H1 (cell line): ENCODE data around the gene PTTG1IP2. TPM values are rescaled to one million over a fixed set of nuclear protein-coding genes. Genes with fewer than 3 reads are reported as not detected.

Source experiments
- CTCF ChIA-PET: fragments of 300-600 bp; sonication (Branson Sonifier 250); formaldehyde crosslinking; loops from one replicate; lab custom pipeline; 2021; ENCODE audit not compliant: partially characterized antibody; lab: Charles Lee
- POLR2A ChIA-PET: fragments of 300-600 bp; sonication (Branson Sonifier 250); formaldehyde crosslinking; loops from one replicate; lab custom pipeline; 2021; ENCODE audit warnings: inconsistent platforms; ENCODE audit not compliant: partially characterized antibody; lab: Charles Lee
- DNase-seq, 2 experiments: peaks; one replicate each; pipeline versions ENCODE4 v3.0.0 to v3.0.0-alpha.2; 2010 to 2022; ENCODE audit warnings: low spot score in 2 of 2, low read depth in 1 of 2, mixed read lengths in 1 of 2
- FAIRE-seq: peaks from 2 replicates; lab custom pipeline; 2011; peaks lifted over from hg19 to GRCh38; lab: Jason Lieb, UNC
- H2AFZ ChIP-seq: 2 replicates; pipeline ENCODE4 v1.8.1; 2012; ENCODE audit warnings: low read length, inconsistent platforms
- H2AK5ac ChIP-seq: 2 replicates; pipeline ENCODE4 v1.6.1; 2013; ENCODE audit warnings: low read depth, low read length
- H2BK120ac ChIP-seq: replicated peaks from 2 replicates; pipeline ENCODE3; 2013; ENCODE audit warnings: low read depth, low read length, inconsistent platforms
- H2BK12ac ChIP-seq: 2 replicates; pipeline ENCODE4 v1.6.1; 2013; ENCODE audit warnings: low read depth, low read length
- H2BK15ac ChIP-seq: 2 replicates; pipeline ENCODE4 v1.6.1; 2013; ENCODE audit warnings: low read length
- H2BK20ac ChIP-seq: 2 replicates; pipeline ENCODE4 v1.6.1; 2013; ENCODE audit warnings: low read length
- H2BK5ac ChIP-seq: 2 replicates; pipeline ENCODE4 v1.6.1; 2013; ENCODE audit warnings: low read depth, low read length
- H3K14ac ChIP-seq: 2 replicates; pipeline ENCODE4 v1.6.1; 2013; ENCODE audit warnings: inconsistent platforms; ENCODE audit not compliant: insufficient read length
- H3K18ac ChIP-seq: 2 replicates; pipeline ENCODE4 v1.6.1; 2013; ENCODE audit warnings: low read length; ENCODE audit errors: extremely low read depth
- H3K23ac ChIP-seq: 2 replicates; pipeline ENCODE4 v1.6.1; 2013; ENCODE audit warnings: inconsistent platforms; ENCODE audit not compliant: insufficient read length
- H3K23me2 ChIP-seq: 2 replicates; pipeline ENCODE4 v1.6.1; 2013; ENCODE audit warnings: low read depth, low read length
- H3K27ac ChIP-seq: 2 replicates; pipeline ENCODE4 v1.6.1; 2011; ENCODE audit warnings: low read depth, low read length, inconsistent platforms
- H3K27me3 ChIP-seq, 4 experiments: replicated peaks in 1 of 4; 1 replicate in 1 of 4; 2 replicates in 3 of 4; pipeline versions ENCODE4 v1.6.1 to v1.8.1; 2011 to 2013; ENCODE audit warnings: low read length in 3 of 4, mild to moderate bottlenecking in 3 of 4, inconsistent platforms in 2 of 4, mixed read lengths in 2 of 4, moderate library complexity in 1 of 4; ENCODE audit not compliant: control insufficient read depth in 3 of 4, insufficient read depth in 3 of 4; ENCODE audit errors: extremely low read depth in 1 of 4
- H3K36me3 ChIP-seq, 4 experiments: 2 replicates each; pipeline versions ENCODE4 v1.6.1 to v1.8.1; 2011 to 2013; ENCODE audit warnings: mild to moderate bottlenecking in 4 of 4, low read length in 3 of 4, moderate library complexity in 2 of 4, control low read depth in 1 of 4, inconsistent platforms in 1 of 4; ENCODE audit not compliant: insufficient read depth in 4 of 4, control insufficient read depth in 2 of 4
- H3K4ac ChIP-seq: replicated peaks from 2 replicates; pipeline ENCODE3; 2013; ENCODE audit warnings: low read length, low read depth, mixed read lengths, inconsistent platforms; ENCODE audit not compliant: insufficient read length
- H3K4me1 ChIP-seq, 4 experiments: replicated peaks in 1 of 4; 1 replicate in 1 of 4; 2 replicates in 3 of 4; pipeline versions ENCODE4 v1.6.1 to v1.8.1; 2011 to 2013; ENCODE audit warnings: low read length in 3 of 4, inconsistent platforms in 2 of 4, mixed read lengths in 1 of 4; ENCODE audit not compliant: insufficient read depth in 4 of 4, control insufficient read depth in 3 of 4
- H3K4me2 ChIP-seq, 2 experiments: 2 replicates each; pipeline versions ENCODE4 v1.6.1 to v1.8.1; 2011 to 2013; ENCODE audit warnings: low read depth in 2 of 2, low read length in 2 of 2, control low read depth in 1 of 2, inconsistent platforms in 1 of 2, mild to moderate bottlenecking in 1 of 2; ENCODE audit not compliant: insufficient read depth in 1 of 2
- H3K4me3 ChIP-seq, 4 experiments: fragments of 200-600, 300-600 bp in 1 of 4; sonication (generic), shearing (Covaris generic), sonication (Bioruptor Twin) in 1 of 4; 2 replicates each; pipeline versions ENCODE4 v1.5.1 to v1.8.1; 2011 to 2016; ENCODE audit warnings: low read length in 4 of 4, low read depth in 3 of 4, control low read depth in 2 of 4, inconsistent platforms in 2 of 4, mild to moderate bottlenecking in 2 of 4, mixed read lengths in 1 of 4, moderate library complexity in 1 of 4; ENCODE audit not compliant: insufficient read depth in 2 of 4; ENCODE audit errors: extremely low read depth in 1 of 4
- H3K56ac ChIP-seq: replicated peaks from 2 replicates; pipeline ENCODE3; 2013; ENCODE audit warnings: low read depth, mild to moderate bottlenecking, mixed read lengths, low read length, inconsistent platforms; ENCODE audit not compliant: insufficient read length
- H3K79me1 ChIP-seq: 2 replicates; pipeline ENCODE4 v1.6.1; 2013; ENCODE audit warnings: low read depth, low read length, control low read depth
- H3K79me2 ChIP-seq, 2 experiments: 2 replicates each; pipeline versions ENCODE4 v1.6.1 to v1.8.1; 2012 to 2013; ENCODE audit warnings: low read length in 2 of 2, mild to moderate bottlenecking in 2 of 2, inconsistent platforms in 1 of 2; ENCODE audit not compliant: insufficient read depth in 2 of 2, control insufficient read depth in 1 of 2
- H3K9ac ChIP-seq, 4 experiments: replicated peaks in 1 of 4; 1 replicate in 1 of 4; 2 replicates in 3 of 4; pipeline versions ENCODE4 v1.6.1 to v1.8.1; 2011 to 2013; ENCODE audit warnings: low read depth in 3 of 4, low read length in 3 of 4, control low read depth in 2 of 4, mild to moderate bottlenecking in 2 of 4, moderate library complexity in 2 of 4, inconsistent platforms in 1 of 4; ENCODE audit errors: extremely low read depth in 1 of 4
- H3K9me3 ChIP-seq, 2 experiments: 2 replicates each; pipeline versions ENCODE4 v1.6.1 to v1.8.1; 2012 to 2013; ENCODE audit warnings: mild to moderate bottlenecking in 2 of 2, moderate library complexity in 2 of 2, control low read depth in 1 of 2, inconsistent platforms in 1 of 2, low read depth in 1 of 2, low read length in 1 of 2, mixed read lengths in 1 of 2; ENCODE audit not compliant: insufficient read depth in 2 of 2
- H4K20me1 ChIP-seq, 2 experiments: replicated peaks in 1 of 2; 2 replicates each; pipeline versions ENCODE3 to v1.8.1; 2011 to 2013; ENCODE audit warnings: inconsistent platforms in 2 of 2, low read length in 2 of 2, mild to moderate bottlenecking in 1 of 2; ENCODE audit not compliant: insufficient read depth in 2 of 2, control insufficient read depth in 1 of 2
- H4K5ac ChIP-seq: 2 replicates; pipeline ENCODE4 v1.6.1; 2013; ENCODE audit warnings: low read length, low read depth, mixed read lengths, inconsistent platforms; ENCODE audit not compliant: insufficient read length
- H4K8ac ChIP-seq: 2 replicates; pipeline ENCODE4 v1.8.0; 2013; ENCODE audit warnings: mild to moderate bottlenecking, moderate library complexity, low read length, inconsistent platforms; ENCODE audit not compliant: insufficient read depth; ENCODE audit errors: extremely low read depth
- H4K91ac ChIP-seq: replicated peaks from 2 replicates; pipeline ENCODE3; 2013; ENCODE audit warnings: low read length, mixed read lengths, inconsistent platforms; ENCODE audit not compliant: insufficient read length
- RAD21 ChIP-seq, 2 experiments: IDR thresholded peaks in 1 of 2; conservative IDR thresholded peaks in 1 of 2; 2 replicates each; pipeline ENCODE4 v1.6.1; 2011; ENCODE audit warnings: low read depth in 2 of 2, low read length in 2 of 2, improper control_type of control experiment in 1 of 2, inconsistent platforms in 1 of 2, mild to moderate bottlenecking in 1 of 2, moderate library complexity in 1 of 2
- YY1 ChIP-seq: IDR thresholded peaks from 2 replicates; pipeline ENCODE4 v1.6.1; 2011; ENCODE audit warnings: low read depth, mild to moderate bottlenecking, low read length
- WGBS, 2 experiments: shearing (Covaris generic) in 1 of 2; methylation state at CpG; one replicate each; pipeline versions ENCODE4 v1.1.6 to v1.1.7; 2013 to 2015; ENCODE audit warnings: low lambda C conversion rate in 2 of 2, mixed read lengths in 2 of 2, inconsistent platforms in 1 of 2, low coverage in 1 of 2, missing lambda C conversion rate in 1 of 2; ENCODE audit not compliant: insufficient replicate concordance in 2 of 2, insufficient coverage in 1 of 2, insufficient read length in 1 of 2; ENCODE audit errors: extremely low coverage in 1 of 2, missing lambda C conversion rate in 1 of 2; 5-methylcytosine and 5-hydroxymethylcytosine counted together
- polyA plus RNA-seq, 7 experiments: library from polyadenylated mRNA; depleted of rRNA in 3 of 7; stranded (reverse) in 5 of 7; unstranded in 2 of 7; fragments of >200 nt in 5 of 7; fragments of 200-250 nt in 2 of 7; gene quantifications; 1 replicate in 5 of 7; 2 replicates in 1 of 7; 4 replicates in 1 of 7; pipeline versions ENCODE4 v1.2.1 to v1.2.3, GENCODE V29; 2011 to 2013; ENCODE audit warnings: missing spikeins in 2 of 7, mixed read lengths in 2 of 7
- total RNA-seq: library from RNA; stranded (reverse); fragmentation: NEBNext Ultra II Directional; extraction: Animal tissue kit (Norgen Biotek cat#: 25700); gene quantifications from 2 replicates; pipeline ENCODE4 v1.2.1, GENCODE V29; 2021
- TF ChIP-seq, protein P1 (sequence below), 3 experiments: IDR thresholded peaks; 1 replicate in 2 of 3; 2 replicates in 1 of 3; pipeline versions ENCODE4 v1.5.1 to v1.6.1; 2011; ENCODE audit warnings: low read length in 3 of 3, mild to moderate bottlenecking in 3 of 3, inconsistent platforms in 2 of 3, low read depth in 1 of 3, moderate library complexity in 1 of 3; ENCODE audit not compliant: insufficient read depth in 1 of 3; ENCODE audit errors: control extremely low read depth in 1 of 3

PTTG1IP2 gene
- total and polyA plus RNA-seq, 2 of the 8 experiments (the other 6 are each of a cell fraction or from before 2014, with no cell fraction given): not detected

DNA sequence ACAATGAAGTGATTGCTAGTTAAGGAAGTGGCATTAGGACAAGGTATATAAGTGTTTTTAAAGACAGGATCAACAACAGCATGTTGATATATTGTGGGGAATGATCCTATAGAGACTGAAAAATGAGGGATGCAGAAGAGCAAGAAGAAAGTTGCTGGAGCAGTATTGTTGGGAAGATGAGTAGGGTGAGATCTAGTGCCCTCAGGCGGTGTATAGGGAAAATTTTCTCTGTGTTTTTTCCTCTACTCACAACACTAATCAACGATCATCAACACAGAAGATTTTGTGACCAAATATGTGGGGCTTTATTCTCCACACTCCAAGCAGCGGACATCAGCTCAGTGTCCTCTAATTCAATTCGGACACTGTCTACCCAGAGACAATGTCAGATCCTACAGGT lies 9.6 kb upstream of the PTTG1IP2 start:
- H3K4me2 ChIP-seq: no peak overlapping the region
- no peaks in the 10 kb centered on the region for H3K23me2 ChIP-seq
- H2BK120ac ChIP-seq: no peak overlapping the region
- no peak overlapping the region for H2AK5ac ChIP-seq
- H3K9ac ChIP-seq: no peak overlapping the region
- no peaks in the 10 kb centered on the region for H4K20me1 ChIP-seq
- 69% methylated on average over 4 of the region's 4 CpGs; no CpG with 5 or more reads in 1 of the 2 experiments for WGBS, 2 experiments
- DNase-seq: no peak
- no peaks in the 10 kb centered on the region for H3K36me3 ChIP-seq
- no peak for FAIRE-seq
- H3K27ac ChIP-seq: no peak overlapping the region
- H4K5ac ChIP-seq: no peak overlapping the region
- no peak overlapping the region for H3K4me3 ChIP-seq
- H2BK12ac ChIP-seq: no peak overlapping the region
- H3K18ac ChIP-seq: no peak overlapping the region
- peaks cover 8 to 9% of the 10 kb centered on the region in 2 experiments for H3K9me3 ChIP-seq
- H2BK20ac ChIP-seq: no peak overlapping the region
- ChIA-PET CTCF (interaction anchor here (0.9 to 1.7 kb wide), 3 partner anchors 12 to 126 kb away, joined by 3 to 6 read pairs (median 4); no protein-coding TSS in a partner anchor), POLR2A (no interaction called here)
- H3K14ac ChIP-seq: no peak overlapping the region
- no peaks in the 10 kb centered on the region for H3K4me1 ChIP-seq
- no peak overlapping the region for H3K56ac ChIP-seq
- no peak overlapping the region for H2AFZ ChIP-seq
- H4K91ac ChIP-seq: no peak overlapping the region
- no peak overlapping the region for H2BK15ac ChIP-seq
- H3K79me2 ChIP-seq: no peaks in the 10 kb centered on the region
- no peak overlapping the region for H2BK5ac ChIP-seq
- H3K79me1 ChIP-seq: no peaks in the 10 kb centered on the region
- H4K8ac ChIP-seq: no peak overlapping the region
- no peak overlapping the region for H3K23ac ChIP-seq
- H3K4ac ChIP-seq: no peak overlapping the region
- H3K27me3 ChIP-seq: no peaks in the 10 kb centered on the region
- TF ChIP-seq RAD21 (IDR thresholded peaks at IDR 0.05 in 1 of 2, conservative IDR thresholded peaks at IDR 0.05 in 1 of 2; ENCODE audit: low read depth in 2 of 2, low read length in 2 of 2) (peak; percentile 35 to 48; a peak in 3 of 4 replicates), YY1 (no peak)
- TF ChIP-seq, protein P1, sequence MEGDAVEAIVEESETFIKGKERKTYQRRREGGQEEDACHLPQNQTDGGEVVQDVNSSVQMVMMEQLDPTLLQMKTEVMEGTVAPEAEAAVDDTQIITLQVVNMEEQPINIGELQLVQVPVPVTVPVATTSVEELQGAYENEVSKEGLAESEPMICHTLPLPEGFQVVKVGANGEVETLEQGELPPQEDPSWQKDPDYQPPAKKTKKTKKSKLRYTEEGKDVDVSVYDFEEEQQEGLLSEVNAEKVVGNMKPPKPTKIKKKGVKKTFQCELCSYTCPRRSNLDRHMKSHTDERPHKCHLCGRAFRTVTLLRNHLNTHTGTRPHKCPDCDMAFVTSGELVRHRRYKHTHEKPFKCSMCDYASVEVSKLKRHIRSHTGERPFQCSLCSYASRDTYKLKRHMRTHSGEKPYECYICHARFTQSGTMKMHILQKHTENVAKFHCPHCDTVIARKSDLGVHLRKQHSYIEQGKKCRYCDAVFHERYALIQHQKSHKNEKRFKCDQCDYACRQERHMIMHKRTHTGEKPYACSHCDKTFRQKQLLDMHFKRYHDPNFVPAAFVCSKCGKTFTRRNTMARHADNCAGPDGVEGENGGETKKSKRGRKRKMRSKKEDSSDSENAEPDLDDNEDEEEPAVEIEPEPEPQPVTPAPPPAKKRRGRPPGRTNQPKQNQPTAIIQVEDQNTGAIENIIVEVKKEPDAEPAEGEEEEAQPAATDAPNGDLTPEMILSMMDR (IDR thresholded peaks at IDR 0.05; ENCODE audit: control extremely low read depth in 1 of 3, insufficient read depth in 1 of 3, low read depth in 1 of 3, low read length in 3 of 3): peak in 2 of 3 experiments; percentile 23 to 51; a peak in 2 of 4 replicates
